Glutamatergic neuron (in vitro differentiated cells): ENCODE results near the gene SIPA1L3. TPM values are rescaled to one million over a fixed set of nuclear protein-coding genes. Genes with fewer than 3 reads are reported as not detected.

Experiments used
- DNase-seq: peaks from one replicate; pipeline ENCODE4 v3.0.0; 2022
- H3K27ac Mint-ChIP-seq: one replicate; pipeline ENCODE4 v1.8.0; 2020; ENCODE audit warnings: mild to moderate bottlenecking, mixed read lengths, inconsistent platforms; ENCODE audit not compliant: unreplicated experiment
- H3K27me3 Mint-ChIP-seq: one replicate; pipeline ENCODE4 v1.8.0; 2020; ENCODE audit warnings: mild to moderate bottlenecking, moderate library complexity, mixed read lengths, inconsistent platforms; ENCODE audit not compliant: unreplicated experiment
- H3K36me3 Mint-ChIP-seq: one replicate; pipeline ENCODE4 v1.8.0; 2020; ENCODE audit warnings: mild to moderate bottlenecking, mixed read lengths, inconsistent platforms; ENCODE audit not compliant: unreplicated experiment
- H3K4me1 Mint-ChIP-seq: one replicate; pipeline ENCODE4 v1.8.0; 2020; ENCODE audit warnings: mild to moderate bottlenecking, low read depth, mixed read lengths, inconsistent platforms; ENCODE audit not compliant: unreplicated experiment
- H3K4me3 Mint-ChIP-seq: one replicate; pipeline ENCODE4 v1.8.0; 2020; ENCODE audit warnings: mild to moderate bottlenecking, mixed read lengths, inconsistent platforms; ENCODE audit not compliant: unreplicated experiment
- H3K9me3 Mint-ChIP-seq: one replicate; pipeline ENCODE4 v1.8.0; 2020; ENCODE audit warnings: mild to moderate bottlenecking, moderate library complexity, mixed read lengths, inconsistent platforms; ENCODE audit not compliant: unreplicated experiment
- total RNA-seq: library from RNA; stranded (reverse); fragmentation: NEBNext Ultra II Directional; extraction: Animal tissue kit (Norgen Biotek cat#: 25700); gene quantifications from one replicate; pipeline ENCODE4 v1.2.1, GENCODE V29; 2021; ENCODE audit not compliant: unreplicated experiment
- TF ChIP-seq, protein P1 (sequence below): fragments of 200-600 bp; sonication (generic); IDR thresholded peaks from one replicate; pipeline ENCODE4 v1.5.0; 2021; ENCODE audit not compliant: partially characterized antibody, unreplicated experiment

Gene SIPA1L3
- total RNA-seq, 1 donor from 2014 or later = 97.7 TPM

DNA sequence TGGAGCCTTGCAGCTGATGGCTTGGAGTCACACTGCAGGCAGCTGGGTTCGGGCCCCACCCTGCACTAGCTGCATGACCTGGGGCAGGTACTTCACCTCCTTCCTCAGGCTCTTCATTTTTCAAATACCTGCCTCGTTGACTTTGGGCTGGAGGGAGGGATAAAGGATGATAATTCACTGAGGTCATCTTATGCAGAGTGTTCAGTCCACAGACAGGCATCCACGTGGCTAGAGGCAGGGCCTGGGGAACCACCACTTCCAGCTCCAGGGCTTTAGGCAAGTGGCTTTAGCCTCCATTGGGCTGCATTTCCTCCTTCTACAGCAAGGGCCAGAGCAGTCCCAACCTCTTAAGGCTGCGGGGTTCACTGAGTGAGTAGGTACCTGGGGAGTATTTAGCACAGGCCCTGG is 84.8 kb downstream of the SIPA1L3 start:
- Mint-ChIP-seq H3K27me3 (peaks cover 5% of the 10 kb centered on the region), H3K9me3 (peaks cover 25% of the 10 kb centered on the region), H3K4me1 (peaks cover 31% of the 10 kb centered on the region), H3K27ac (peak overlapping the region; percentile 96), H3K4me3 (no peak overlapping the region), H3K36me3 (peaks cover 4% of the 10 kb centered on the region)
- TF ChIP-seq, protein P1, sequence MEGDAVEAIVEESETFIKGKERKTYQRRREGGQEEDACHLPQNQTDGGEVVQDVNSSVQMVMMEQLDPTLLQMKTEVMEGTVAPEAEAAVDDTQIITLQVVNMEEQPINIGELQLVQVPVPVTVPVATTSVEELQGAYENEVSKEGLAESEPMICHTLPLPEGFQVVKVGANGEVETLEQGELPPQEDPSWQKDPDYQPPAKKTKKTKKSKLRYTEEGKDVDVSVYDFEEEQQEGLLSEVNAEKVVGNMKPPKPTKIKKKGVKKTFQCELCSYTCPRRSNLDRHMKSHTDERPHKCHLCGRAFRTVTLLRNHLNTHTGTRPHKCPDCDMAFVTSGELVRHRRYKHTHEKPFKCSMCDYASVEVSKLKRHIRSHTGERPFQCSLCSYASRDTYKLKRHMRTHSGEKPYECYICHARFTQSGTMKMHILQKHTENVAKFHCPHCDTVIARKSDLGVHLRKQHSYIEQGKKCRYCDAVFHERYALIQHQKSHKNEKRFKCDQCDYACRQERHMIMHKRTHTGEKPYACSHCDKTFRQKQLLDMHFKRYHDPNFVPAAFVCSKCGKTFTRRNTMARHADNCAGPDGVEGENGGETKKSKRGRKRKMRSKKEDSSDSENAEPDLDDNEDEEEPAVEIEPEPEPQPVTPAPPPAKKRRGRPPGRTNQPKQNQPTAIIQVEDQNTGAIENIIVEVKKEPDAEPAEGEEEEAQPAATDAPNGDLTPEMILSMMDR = no peak
- no peak for DNase-seq

DNA sequence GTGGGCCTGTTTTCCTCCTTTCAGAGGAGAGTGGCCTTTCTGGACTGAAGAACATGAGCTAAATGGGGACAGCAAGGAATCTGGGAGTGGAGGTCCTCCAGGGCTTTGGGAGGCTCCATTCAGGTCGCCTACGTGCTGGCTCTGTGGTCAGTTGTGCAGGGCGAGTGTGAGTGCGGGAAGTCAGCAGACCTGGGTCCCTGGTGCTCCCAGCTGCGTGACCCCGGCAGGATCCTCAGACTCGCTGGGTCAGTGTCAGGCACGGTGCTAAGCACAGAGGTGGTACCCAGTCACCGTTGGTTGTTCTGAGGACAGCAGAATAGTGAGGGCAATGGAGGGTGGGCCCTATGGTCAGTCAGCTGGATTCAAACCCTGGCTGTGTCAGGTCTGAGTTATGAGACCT is 85.8 kb downstream of the SIPA1L3 start:
- H3K4me3 Mint-ChIP-seq = no peak overlapping the region

GRCh38 chr19:37994823-37995130 is 87.8 kb downstream of the SIPA1L3 start:
- no peak overlapping the region for H3K27ac Mint-ChIP-seq
- no peak for DNase-seq
- peaks cover 33% of the 10 kb centered on the region for H3K9me3 Mint-ChIP-seq
- TF ChIP-seq, protein P1 = no peak
- H3K4me3 Mint-ChIP-seq = no peak overlapping the region
- H3K27me3 Mint-ChIP-seq = no peaks in the 10 kb centered on the region
- H3K4me1 Mint-ChIP-seq = peaks cover 32% of the 10 kb centered on the region
- peaks cover 4% of the 10 kb centered on the region for H3K36me3 Mint-ChIP-seq

More for the DNA sequence above, 85.8 kb downstream of the SIPA1L3 start:
- TF ChIP-seq, protein P1 = no peak
- peaks cover 4% of the 10 kb centered on the region for H3K36me3 Mint-ChIP-seq
- peaks cover 27% of the 10 kb centered on the region for H3K4me1 Mint-ChIP-seq
- DNase-seq = no peak
- no peak overlapping the region for H3K27ac Mint-ChIP-seq
- H3K9me3 Mint-ChIP-seq = peaks cover 25% of the 10 kb centered on the region
- H3K27me3 Mint-ChIP-seq = peaks cover 5% of the 10 kb centered on the region

DNA sequence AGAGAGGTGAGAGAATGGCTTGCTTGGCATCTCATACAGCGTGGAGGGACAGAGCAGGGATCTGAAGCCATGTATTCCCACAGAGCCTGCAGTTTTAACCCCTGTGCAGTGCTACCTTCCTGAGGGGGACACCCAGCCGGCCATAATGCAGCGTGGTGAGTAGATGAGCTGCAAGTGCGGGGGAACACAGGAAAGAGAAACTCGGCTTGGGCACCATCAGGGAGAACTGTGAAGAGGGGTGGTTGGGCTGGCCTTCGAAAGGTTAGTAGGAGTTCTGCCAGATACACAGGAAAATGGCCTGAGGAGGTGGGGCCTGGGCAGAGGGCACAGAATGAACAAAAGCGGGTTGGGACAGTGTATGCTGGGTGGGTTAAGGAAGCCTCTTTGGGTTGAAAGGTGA is 88.3 kb downstream of the SIPA1L3 start:
- no peak for DNase-seq
- Mint-ChIP-seq H3K36me3 (peaks cover 4% of the 10 kb centered on the region), H3K27ac (no peak overlapping the region), H3K4me1 (peaks cover 30% of the 10 kb centered on the region), H3K4me3 (no peak overlapping the region), H3K9me3 (peaks cover 30% of the 10 kb centered on the region), H3K27me3 (peaks cover 1% of the 10 kb centered on the region)
- TF ChIP-seq, protein P1 = no peak

- Mint-ChIP-seq H3K4me1 (peaks cover 18% of the 10 kb centered on the region), H3K36me3 (peaks cover 4% of the 10 kb centered on the region), H3K27me3 (peaks cover 5% of the 10 kb centered on the region), H3K9me3 (peaks cover 20% of the 10 kb centered on the region), H3K27ac (no peak overlapping the region), H3K4me3 (no peak overlapping the region)
- no peak for DNase-seq
- TF ChIP-seq, protein P1 = no peak
Observed at GRCh38 chr19:37997911-37998344, 90.9 kb downstream of the SIPA1L3 start.
